Ishikawa (cell line): ENCODE measurements around the gene NTM.

ENCODE experiments used
- CEBPB ChIP-seq: IDR thresholded peaks from 2 replicates; pipeline ENCODE4 v1.6.1; 2012
- CREB1 ChIP-seq: IDR thresholded peaks from 2 replicates; pipeline ENCODE4 v1.6.1; 2012; ENCODE audit warnings: low read depth
- EGR1 ChIP-seq: IDR thresholded peaks from 2 replicates; pipeline ENCODE4 v1.6.1; 2012
- EP300 ChIP-seq: IDR thresholded peaks from 2 replicates; pipeline ENCODE4 v1.6.1; 2012; ENCODE audit warnings: borderline replicate concordance
- FOXM1 ChIP-seq: IDR thresholded peaks from 2 replicates; pipeline ENCODE4 v1.6.1; 2012; ENCODE audit warnings: low read depth, borderline replicate concordance
- MAX ChIP-seq: IDR thresholded peaks from 2 replicates; pipeline ENCODE4 v1.6.1; 2012
- RAD21 ChIP-seq: IDR thresholded peaks from 2 replicates; pipeline ENCODE4 v1.6.1; 2012; ENCODE audit warnings: low read depth
- REST ChIP-seq: IDR thresholded peaks from 2 replicates; pipeline ENCODE4 v1.6.1; 2012; ENCODE audit warnings: low read depth, mild to moderate bottlenecking
- TAF1 ChIP-seq: IDR thresholded peaks from 2 replicates; pipeline ENCODE4 v1.6.1; 2012; ENCODE audit warnings: low read depth, mild to moderate bottlenecking
- TEAD4 ChIP-seq: IDR thresholded peaks from 2 replicates; pipeline ENCODE4 v1.6.1; 2012
- YY1 ChIP-seq: IDR thresholded peaks from 2 replicates; pipeline ENCODE4 v1.6.1; 2012; ENCODE audit warnings: low read depth
- ZBTB7A ChIP-seq: IDR thresholded peaks from 2 replicates; pipeline ENCODE4 v1.6.1; 2012; ENCODE audit warnings: low read depth
- TF ChIP-seq, protein P1 (sequence below): IDR thresholded peaks from 2 replicates; pipeline ENCODE4 v1.6.1; 2012

DNA sequence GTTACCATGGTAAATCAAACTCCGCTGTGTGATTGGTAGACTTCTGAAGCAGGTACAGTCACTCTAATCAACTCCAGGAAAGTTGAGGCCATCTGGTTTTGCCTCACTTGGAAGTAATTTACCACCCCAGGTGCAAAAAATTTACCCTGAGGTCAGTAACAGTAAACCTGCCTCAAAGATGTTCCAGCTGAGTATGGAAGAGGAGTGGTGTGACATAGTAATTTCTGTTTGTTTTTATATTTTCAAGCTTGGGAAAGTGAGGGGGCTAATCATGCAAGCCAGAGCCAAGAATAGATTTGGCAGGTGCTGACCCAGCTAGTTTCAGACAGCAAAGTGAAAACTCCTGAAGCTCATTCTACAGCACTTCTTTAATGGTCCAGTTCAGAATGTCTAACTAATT, 691.6 kb downstream of the NTM start:
- no peak for TF ChIP-seq TEAD4
- no peak for TF ChIP-seq RAD21
- TF ChIP-seq FOXM1, result no peak
- no peak for TF ChIP-seq YY1
- TF ChIP-seq EP300, result no peak
- TF ChIP-seq MAX, result no peak
- TF ChIP-seq EGR1, result no peak
- no peak for TF ChIP-seq REST
- TF ChIP-seq CEBPB, result no peak
- TF ChIP-seq, protein P1, sequence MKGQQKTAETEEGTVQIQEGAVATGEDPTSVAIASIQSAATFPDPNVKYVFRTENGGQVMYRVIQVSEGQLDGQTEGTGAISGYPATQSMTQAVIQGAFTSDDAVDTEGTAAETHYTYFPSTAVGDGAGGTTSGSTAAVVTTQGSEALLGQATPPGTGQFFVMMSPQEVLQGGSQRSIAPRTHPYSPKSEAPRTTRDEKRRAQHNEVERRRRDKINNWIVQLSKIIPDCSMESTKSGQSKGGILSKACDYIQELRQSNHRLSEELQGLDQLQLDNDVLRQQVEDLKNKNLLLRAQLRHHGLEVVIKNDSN, result no peak
- TF ChIP-seq CREB1, result no peak
- TF ChIP-seq ZBTB7A, result no peak
- no peak for TF ChIP-seq TAF1
